GM23248 (cell line): Measurements from ENCODE around the gene STAT4. TPM values are rescaled to one million over a fixed set of nuclear protein-coding genes. Genes with fewer than 3 reads are reported as not detected.
A peak's percentile ranks its signal among the peaks of the same experiment; 100 is the strongest.

ENCODE experiments used
- DNase-seq: peaks from one replicate; pipeline ENCODE4 v3.0.0-alpha.2; 2015
- H2AFZ ChIP-seq: fragments of 200-600 bp; sonication (generic); 2 replicates; pipeline ENCODE4 v1.6.1; 2016; ENCODE audit warnings: antibody characterized with exemption
- H3F3A ChIP-seq: fragments of 200-600 bp; sonication (generic); 2 replicates; pipeline ENCODE4 v1.6.1; 2016; ENCODE audit warnings: mild to moderate bottlenecking, antibody characterized with exemption, mixed run types; ENCODE audit not compliant: insufficient read depth
- H3K27ac ChIP-seq: fragments of 200-600 bp; sonication (generic); 2 replicates; pipeline ENCODE4 v1.5.1; 2016; ENCODE audit warnings: mild to moderate bottlenecking
- H3K27me3 ChIP-seq: fragments of 200-600 bp; sonication (generic); replicated peaks from 2 replicates; pipeline ENCODE4 v1.6.1; 2016; ENCODE audit warnings: mild to moderate bottlenecking; ENCODE audit not compliant: insufficient read depth
- H3K36me3 ChIP-seq: fragments of 200-600 bp; sonication (generic); 2 replicates; pipeline ENCODE4 v1.6.1; 2016; ENCODE audit warnings: low read depth, mild to moderate bottlenecking
- H3K4me1 ChIP-seq: fragments of 200-600 bp; sonication (generic); 2 replicates; pipeline ENCODE4 v1.6.1; 2016; ENCODE audit warnings: mild to moderate bottlenecking; ENCODE audit not compliant: insufficient read depth
- H3K4me2 ChIP-seq: fragments of 200-600 bp; sonication (generic); one replicate; pipeline ENCODE4 v1.6.1; 2016; ENCODE audit warnings: mild to moderate bottlenecking; ENCODE audit not compliant: unreplicated experiment
- H3K4me3 ChIP-seq: fragments of 200-600 bp; sonication (generic); 2 replicates; pipeline ENCODE4 v1.5.1; 2016; ENCODE audit warnings: mild to moderate bottlenecking
- H3K79me2 ChIP-seq: fragments of 200-600 bp; sonication (generic); 2 replicates; pipeline ENCODE4 v1.6.1; 2016; ENCODE audit warnings: mild to moderate bottlenecking; ENCODE audit not compliant: insufficient read depth
- H3K9ac ChIP-seq: fragments of 200-600 bp; sonication (generic); 2 replicates; pipeline ENCODE4 v1.6.1; 2016; ENCODE audit warnings: mild to moderate bottlenecking
- H3K9me2 ChIP-seq: fragments of 200-600 bp; sonication (generic); 2 replicates; pipeline ENCODE4 v1.6.1; 2016; ENCODE audit warnings: mixed run types, mild to moderate bottlenecking, moderate library complexity; ENCODE audit not compliant: insufficient read depth
- H3K9me3 ChIP-seq: fragments of 200-600 bp; sonication (generic); one replicate; pipeline ENCODE4 v1.6.1; 2017; ENCODE audit warnings: low read depth
- H4K20me1 ChIP-seq: fragments of 200-600 bp; sonication (generic); 2 replicates; pipeline ENCODE4 v1.6.0; 2016; ENCODE audit not compliant: insufficient read depth
- EZH2 ChIP-seq: fragments of 200-600 bp; sonication (generic); IDR thresholded peaks from 2 replicates; pipeline ENCODE4 v1.6.1; 2018; ENCODE audit warnings: antibody characterized with exemption, mild to moderate bottlenecking; ENCODE audit not compliant: insufficient read depth, poor library complexity, severe bottlenecking
- EZH2phosphoT487 ChIP-seq: fragments of 200-600 bp; sonication (generic); IDR thresholded peaks from 2 replicates; pipeline ENCODE4 v1.6.1; 2018; ENCODE audit warnings: antibody characterized with exemption, moderate library complexity, mild to moderate bottlenecking, low read depth; ENCODE audit not compliant: insufficient read depth
- WGBS, 2 experiments: methylation state at CpG; one replicate each; pipeline ENCODE4 v1.1.6; 2015 to 2017; ENCODE audit warnings: low lambda C conversion rate in 2 of 2, low coverage in 1 of 2; ENCODE audit errors: missing lambda C conversion rate in 2 of 2; 5-methylcytosine and 5-hydroxymethylcytosine counted together
- in situ Hi-C: fragments of 300-500 bp; cut with MboI; formaldehyde crosslinking; loops from 2 replicates; pipeline ENCODE4 v1.15.0; 2020
- polyA plus RNA-seq: library from polyadenylated mRNA; unstranded; fragments of >200 nt; fragmentation: Nextera tagmentation; extraction: Ambion mirVana; gene quantifications from 2 replicates; pipeline ENCODE4 v1.2.1, GENCODE V29; 2016
- total RNA-seq: library from RNA; depleted of rRNA; stranded (reverse); fragments of >200 nt; shearing (Covaris generic); gene quantifications from 2 replicates; pipeline ENCODE4 v1.2.3, GENCODE V29; 2014

Gene STAT4
- total and polyA plus RNA-seq, 2 experiments from 2014 or later = 1.9 to 3.2 TPM

DNA sequence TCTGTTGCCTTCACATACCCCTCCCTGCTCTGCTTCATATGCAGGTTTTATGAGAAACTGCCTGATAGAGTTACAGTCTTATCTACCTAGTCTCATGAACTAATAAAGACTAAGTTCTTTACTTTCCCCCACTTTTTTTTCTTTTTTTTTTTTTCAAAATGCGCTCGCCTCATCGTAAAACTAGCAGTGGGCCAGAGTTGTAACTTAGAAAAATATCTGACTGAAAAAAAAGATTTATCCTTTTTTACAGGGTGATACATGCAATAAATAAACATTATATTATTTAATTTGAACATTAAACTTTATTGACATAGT, 83.9 kb downstream of the STAT4 start:
- H3K79me2 ChIP-seq = no peaks in the 10 kb centered on the region
- no peak for TF ChIP-seq EZH2phosphoT487
- TF ChIP-seq EZH2 = no peak
- WGBS, 2 experiments = 93 to 94% methylated on average over 3 of the region's 3 CpGs
- peaks cover 10% of the 10 kb centered on the region for H3K4me1 ChIP-seq
- H3K4me2 ChIP-seq = no peak overlapping the region
- no peaks in the 10 kb centered on the region for H3K36me3 ChIP-seq
- no peak for DNase-seq
- in situ Hi-C loops = loop anchor here (10.0 kb wide), 1 partner anchor 438 kb away; no protein-coding TSS in a partner anchor
- H3K4me3 ChIP-seq = no peak overlapping the region
- no peaks in the 10 kb centered on the region for H4K20me1 ChIP-seq
- H3K27me3 ChIP-seq = no peaks in the 10 kb centered on the region
- H3K9me3 ChIP-seq = no peaks in the 10 kb centered on the region
- H3K9me2 ChIP-seq = no peaks in the 10 kb centered on the region
- H3K27ac ChIP-seq = no peak overlapping the region
- H2AFZ ChIP-seq = no peak overlapping the region
- H3F3A ChIP-seq = 0 out of 2 replicates have a peak, but pooled peaks cover 4% of the 10 kb centered on the region
- no peak overlapping the region for H3K9ac ChIP-seq

DNA sequence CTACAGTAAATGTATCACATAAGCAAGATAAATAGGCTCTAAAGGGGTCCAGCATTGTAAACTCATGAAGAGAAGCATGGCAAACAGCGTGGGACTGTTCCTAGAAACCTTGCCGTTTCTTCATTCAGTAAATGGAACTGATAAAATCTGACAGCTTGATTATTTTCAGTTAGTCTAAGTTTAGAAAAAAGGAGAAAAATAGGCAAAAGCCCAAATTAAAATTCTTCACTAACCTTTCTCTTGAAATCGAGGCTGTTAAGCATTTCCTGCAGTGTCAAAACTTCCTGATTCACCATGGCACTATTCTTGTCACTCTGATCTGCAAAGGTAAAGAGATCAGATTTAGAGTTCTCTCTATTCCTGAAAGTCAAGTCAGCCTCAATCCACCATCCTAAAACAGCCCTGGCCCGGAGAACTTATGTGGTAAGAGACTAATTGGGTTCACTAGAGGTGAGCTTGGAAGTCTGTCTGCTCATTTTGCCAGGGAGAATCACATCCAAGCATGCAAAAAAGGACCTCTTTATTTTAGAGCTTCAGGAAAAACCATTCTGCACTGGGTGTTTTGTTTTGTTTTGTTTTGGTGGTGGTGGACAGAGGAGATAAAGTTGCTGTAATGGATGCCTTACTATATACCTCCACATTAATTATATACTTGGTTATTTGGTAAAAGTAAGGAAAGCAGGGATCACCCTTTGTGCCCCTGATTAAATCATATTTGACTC, 84.4 kb downstream of the STAT4 start:
- Histone ChIP-seq H3K79me2 (no peaks in the 10 kb centered on the region), H3K4me1 (peaks cover 10% of the 10 kb centered on the region), H3K9ac (no peak overlapping the region), H2AFZ (peak overlapping the region; percentile 69), H3K9me3 (no peaks in the 10 kb centered on the region), H3K9me2 (no peaks in the 10 kb centered on the region), H3K36me3 (no peaks in the 10 kb centered on the region), H3F3A (0 out of 2 replicates have a peak, but pooled peaks cover 4% of the 10 kb centered on the region), H3K4me3 (no peak overlapping the region), H3K4me2 (peak overlapping the region; percentile 24), H4K20me1 (no peaks in the 10 kb centered on the region), H3K27me3 (no peaks in the 10 kb centered on the region), H3K27ac (no peak overlapping the region)
- TF ChIP-seq EZH2phosphoT487 (no peak), EZH2 (no peak)
- WGBS, 2 experiments = 25 to 30% methylated on average over 4 of the region's 4 CpGs
- in situ Hi-C loops = loop anchor here (10.0 kb wide), 1 partner anchor 438 kb away; no protein-coding TSS in a partner anchor
- no peak for DNase-seq

DNA sequence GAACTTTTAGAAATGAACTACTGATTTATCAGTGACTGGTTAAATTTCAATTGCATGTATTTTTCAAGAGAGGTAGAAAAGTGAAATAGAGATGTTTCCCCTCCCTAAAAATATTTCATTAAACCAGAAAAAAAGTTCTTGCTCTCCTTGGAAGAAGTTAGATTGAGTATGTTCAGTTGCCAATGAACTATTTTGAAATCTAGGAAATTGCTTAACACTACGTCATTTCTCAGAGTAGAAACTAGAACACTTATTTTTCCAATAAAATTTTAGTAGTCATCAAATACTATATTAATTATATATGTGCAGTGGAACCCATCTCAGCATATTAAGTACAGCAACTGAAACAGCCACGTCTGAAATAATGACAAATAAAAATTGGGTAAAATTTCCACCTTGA, 85.0 kb downstream of the STAT4 start:
- peak overlapping the region; percentile 24 for H3K4me2 ChIP-seq
- 0 out of 2 replicates have a peak, but pooled peaks cover 4% of the 10 kb centered on the region for H3F3A ChIP-seq
- peak; percentile 33 for DNase-seq
- no peaks in the 10 kb centered on the region for H3K27me3 ChIP-seq
- no peak overlapping the region for H3K4me3 ChIP-seq
- no peaks in the 10 kb centered on the region for H3K9me2 ChIP-seq
- 15 to 16% methylated on average over 2 of the region's 2 CpGs for WGBS, 2 experiments
- H3K27ac ChIP-seq = no peak overlapping the region
- no peaks in the 10 kb centered on the region for H4K20me1 ChIP-seq
- TF ChIP-seq EZH2phosphoT487 (no peak), EZH2 (no peak)
- no peaks in the 10 kb centered on the region for H3K9me3 ChIP-seq
- peaks cover 10% of the 10 kb centered on the region for H3K4me1 ChIP-seq
- peak overlapping the region; percentile 69 for H2AFZ ChIP-seq
- no peaks in the 10 kb centered on the region for H3K79me2 ChIP-seq
- in situ Hi-C loops = loop anchor here (10.0 kb wide), 1 partner anchor 439 kb away; no protein-coding TSS in a partner anchor
- H3K9ac ChIP-seq = no peak overlapping the region
- no peaks in the 10 kb centered on the region for H3K36me3 ChIP-seq

DNA sequence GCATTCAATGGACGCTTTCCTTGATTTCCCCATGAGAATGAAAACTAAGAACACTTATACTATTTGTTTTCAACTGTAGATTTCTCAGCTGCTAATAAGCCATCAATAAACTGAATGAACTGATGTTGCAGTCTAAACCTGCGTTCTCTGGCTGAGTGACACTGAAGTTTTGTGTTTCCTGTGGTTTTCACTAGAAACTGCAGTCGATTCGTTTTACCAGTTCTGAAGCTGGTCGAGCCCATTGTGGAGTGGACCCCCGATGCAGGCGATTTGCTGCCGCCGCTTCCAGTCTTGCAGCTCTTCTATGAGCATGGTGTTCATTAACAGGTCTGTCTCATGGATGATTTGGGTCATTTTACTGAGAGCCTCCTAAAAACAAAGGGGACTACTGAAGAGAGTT, 86.2 kb downstream of the STAT4 start:
- H4K20me1 ChIP-seq = no peaks in the 10 kb centered on the region
- H3K9ac ChIP-seq = no peak overlapping the region
- no peak overlapping the region for H3K4me3 ChIP-seq
- H3F3A ChIP-seq = 0 out of 2 replicates have a peak, but pooled peaks cover 4% of the 10 kb centered on the region
- no peaks in the 10 kb centered on the region for H3K79me2 ChIP-seq
- 98% methylated on average over 9 of the region's 9 CpGs for WGBS, 2 experiments
- H3K9me3 ChIP-seq = no peaks in the 10 kb centered on the region
- H3K27me3 ChIP-seq = no peaks in the 10 kb centered on the region
- H3K4me2 ChIP-seq = no peak overlapping the region
- no peak for TF ChIP-seq EZH2phosphoT487
- no peak for TF ChIP-seq EZH2
- H3K4me1 ChIP-seq = peaks cover 10% of the 10 kb centered on the region
- no peaks in the 10 kb centered on the region for H3K9me2 ChIP-seq
- H3K27ac ChIP-seq = no peak overlapping the region
- no peak overlapping the region for H2AFZ ChIP-seq
- no peak for DNase-seq
- no peaks in the 10 kb centered on the region for H3K36me3 ChIP-seq
- in situ Hi-C loops = loop anchor here (10.0 kb wide), 1 partner anchor 440 kb away; no protein-coding TSS in a partner anchor
